ENCODE data around the gene LDLRAD4.

LDLRAD4 gene

DNA sequence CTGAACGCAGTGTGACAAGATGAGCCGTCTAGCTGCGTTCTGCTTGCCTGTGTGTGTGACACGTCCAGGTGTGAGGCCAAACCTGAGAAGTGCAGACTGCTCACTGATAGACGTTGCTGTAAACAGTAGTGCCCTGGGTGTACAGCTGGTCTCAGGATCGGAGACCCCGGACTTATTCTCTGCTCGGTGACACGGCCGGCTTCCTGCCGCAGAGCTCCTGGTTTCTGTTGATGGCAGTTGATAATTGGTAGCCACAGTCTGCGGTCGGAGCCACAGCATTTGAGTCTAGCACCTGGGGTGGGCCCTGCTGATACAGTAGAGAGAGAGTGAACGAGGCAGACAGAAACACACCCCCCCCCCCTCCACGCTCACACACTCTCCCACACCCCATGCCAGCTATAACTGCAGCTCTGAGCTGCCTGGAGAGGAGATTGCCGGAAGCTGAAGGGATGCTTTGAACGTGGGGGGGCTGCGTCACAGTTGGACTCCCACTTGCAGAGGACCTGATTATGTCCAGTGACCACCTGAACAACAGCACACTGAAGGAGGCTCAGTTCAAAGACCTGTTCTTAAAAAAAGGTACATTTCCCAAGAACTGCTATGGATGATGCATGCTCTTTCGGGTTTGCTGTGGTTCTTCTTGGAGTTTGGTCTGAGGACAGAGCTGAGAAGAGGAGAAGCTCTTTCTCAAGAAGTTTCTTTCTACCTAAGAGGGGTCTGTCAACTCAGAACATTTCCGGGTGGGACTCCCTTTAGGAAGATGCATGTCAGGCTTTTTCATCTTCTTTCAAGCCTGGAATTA, 393.8 kb downstream of the LDLRAD4 start:
- DNase-seq: peak; percentile 25

DNA sequence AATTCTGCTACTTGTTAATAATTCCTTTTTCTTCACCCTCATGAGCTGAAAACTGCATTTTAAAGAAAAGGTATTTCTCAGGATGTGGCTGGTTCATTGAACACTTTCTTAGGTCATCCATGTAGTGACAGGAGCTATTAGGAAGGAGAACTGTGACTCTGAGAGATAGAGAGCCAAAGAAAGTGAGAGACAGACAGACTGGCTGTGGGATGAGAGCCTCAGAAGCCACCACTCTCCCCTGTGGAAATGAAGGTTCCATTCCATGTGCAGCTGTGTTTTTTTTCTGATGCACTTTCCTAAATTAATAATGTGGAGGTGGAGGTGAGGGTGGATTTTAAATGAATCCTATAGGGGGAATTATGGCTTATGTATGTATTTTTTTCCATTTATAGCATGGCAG, 394.5 kb downstream of the LDLRAD4 start:
- peak; percentile 22 for DNase-seq

DNA sequence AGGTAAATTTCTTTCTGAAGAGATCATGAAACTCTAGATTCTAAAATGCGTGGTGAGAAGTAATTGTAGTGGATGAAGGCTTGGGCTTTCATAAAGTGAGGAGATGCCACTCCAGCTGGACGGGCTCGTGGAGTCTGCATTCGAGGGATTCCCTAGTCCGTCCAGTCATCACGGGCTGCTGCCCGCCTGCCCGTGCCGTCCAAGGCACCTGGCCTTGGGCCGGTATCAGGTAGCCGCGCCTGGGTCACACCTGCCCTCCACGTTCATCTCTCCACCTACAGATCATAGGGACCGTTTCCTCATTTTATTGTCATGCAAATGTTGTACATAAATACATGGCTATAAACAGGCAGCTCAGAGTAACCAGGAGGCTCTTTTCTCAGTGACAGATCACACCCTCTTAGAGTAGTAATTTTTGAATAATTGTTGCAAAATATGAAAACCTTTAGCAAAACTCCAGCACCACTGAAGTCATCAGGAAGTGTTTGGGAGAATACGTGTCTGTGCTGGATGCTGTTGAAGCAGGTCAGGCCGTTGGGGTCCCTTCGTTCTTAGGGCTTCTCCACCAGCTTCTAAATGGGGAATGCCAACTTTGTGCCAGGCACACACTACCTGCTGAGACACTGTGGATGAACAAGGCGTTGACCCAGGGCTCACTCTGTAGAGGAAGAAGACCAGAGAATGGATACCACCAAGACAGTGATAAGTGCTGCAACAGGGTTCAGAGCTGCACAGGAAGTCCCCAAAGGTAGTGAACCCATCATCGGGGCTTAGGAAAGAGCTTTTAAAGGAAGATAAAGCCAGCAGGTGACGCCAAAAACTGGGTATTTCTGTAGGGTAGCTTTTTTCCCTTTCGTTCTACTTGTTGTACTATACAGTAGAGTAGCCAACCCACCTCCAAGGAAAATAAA, 395.3 kb downstream of the LDLRAD4 start:
- DNase-seq: peak; percentile 20

DNA sequence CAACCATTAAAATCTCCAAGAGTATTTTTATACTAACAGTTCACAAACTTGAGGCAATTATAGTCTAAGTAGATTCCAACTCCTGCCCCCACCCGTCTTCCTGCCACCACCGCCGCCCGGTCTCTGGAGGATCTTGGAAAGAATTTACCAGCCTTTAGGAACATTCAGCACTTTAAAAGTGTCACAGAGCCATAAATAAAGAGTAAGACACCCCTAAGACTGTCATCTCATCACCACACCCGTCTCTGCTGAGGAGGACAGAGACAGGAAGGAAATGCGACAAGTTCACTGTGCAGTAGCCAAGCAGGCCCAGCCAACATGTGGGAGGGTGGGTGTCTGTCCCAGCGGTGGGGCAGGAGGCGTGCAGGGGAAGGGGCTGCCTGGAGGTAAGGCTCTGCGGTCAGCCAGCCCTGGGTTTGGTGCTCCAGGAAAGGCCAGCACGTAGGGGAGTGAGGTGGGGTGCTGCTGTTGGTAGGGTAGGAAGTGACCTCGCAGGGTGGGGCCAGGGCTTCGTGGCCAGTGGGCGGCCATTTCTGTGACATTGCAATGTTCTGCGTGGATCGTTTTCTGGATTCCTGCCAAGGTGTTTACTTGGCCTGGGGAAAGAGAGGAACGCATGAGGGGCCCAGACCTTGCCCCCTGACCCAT, 396.2 kb downstream of the LDLRAD4 start:
- DNase-seq: peak; percentile 58

DNA sequence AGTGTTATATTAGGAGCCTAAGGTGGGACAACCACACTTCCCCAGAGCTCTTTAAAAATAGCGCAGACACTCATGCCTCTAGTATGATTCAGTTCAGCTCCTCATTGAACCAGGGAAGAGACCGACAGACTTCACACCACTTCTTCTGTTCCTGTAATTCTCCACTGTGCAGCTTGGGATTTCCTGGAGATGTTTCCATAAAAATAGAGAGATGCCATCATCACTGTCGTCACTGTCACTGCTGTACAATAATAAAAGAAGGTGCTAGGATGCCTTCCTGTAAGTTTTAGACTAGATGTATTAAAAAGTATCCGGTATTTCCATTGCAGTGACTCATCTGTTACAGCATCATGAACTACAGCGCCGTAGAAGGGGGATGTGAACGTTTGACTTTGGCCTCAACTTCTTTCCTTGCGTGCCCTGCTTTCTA, 396.9 kb downstream of the LDLRAD4 start:
- DNase-seq: peak; percentile 86

DNA sequence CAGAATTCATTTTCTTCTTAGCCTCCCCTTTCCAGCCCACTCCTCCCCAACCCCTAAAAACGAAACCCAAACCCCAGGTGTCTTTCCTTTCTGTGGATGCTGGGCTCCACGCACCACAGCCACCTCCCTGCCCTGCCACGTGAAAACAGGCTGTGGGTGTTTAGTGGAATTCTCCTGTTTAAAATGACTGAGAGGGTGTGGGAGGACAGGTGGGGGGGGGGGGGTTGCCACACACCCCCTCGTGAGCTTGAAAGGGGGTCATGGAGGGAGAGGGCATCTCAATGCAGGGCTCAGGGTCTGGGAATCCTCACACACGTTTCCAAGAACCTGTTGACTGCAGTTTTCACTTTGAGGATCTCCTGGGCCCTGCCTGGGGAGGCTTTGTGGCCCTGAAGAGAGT, 397.5 kb downstream of the LDLRAD4 start:
- DNase-seq: no peak

DNA sequence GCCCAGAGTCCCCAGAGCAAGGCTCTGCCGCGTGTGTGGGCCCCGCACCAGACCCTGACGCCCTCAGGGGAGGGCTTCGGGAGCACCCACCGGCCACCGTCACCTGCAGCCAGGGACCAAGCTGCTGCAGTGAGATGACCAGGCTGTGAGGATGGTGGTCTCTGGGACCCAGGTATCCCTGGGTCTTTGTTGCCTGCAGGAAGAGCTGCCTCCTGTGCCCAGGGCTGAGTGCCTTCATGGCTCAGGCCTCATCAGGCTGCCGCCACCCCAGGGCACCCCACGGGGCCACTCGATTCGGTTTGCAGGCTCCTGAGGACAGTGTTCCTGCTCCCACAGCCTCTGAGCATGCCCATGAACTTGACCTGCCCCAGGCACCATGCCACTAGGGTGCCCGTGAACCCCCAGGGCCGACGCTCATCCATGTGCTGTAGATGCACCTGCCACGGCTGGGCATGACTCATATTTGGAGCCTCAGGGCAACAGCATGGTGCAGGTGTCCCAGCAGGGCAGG, 398.0 kb downstream of the LDLRAD4 start:
- DNase-seq: no peak

DNA sequence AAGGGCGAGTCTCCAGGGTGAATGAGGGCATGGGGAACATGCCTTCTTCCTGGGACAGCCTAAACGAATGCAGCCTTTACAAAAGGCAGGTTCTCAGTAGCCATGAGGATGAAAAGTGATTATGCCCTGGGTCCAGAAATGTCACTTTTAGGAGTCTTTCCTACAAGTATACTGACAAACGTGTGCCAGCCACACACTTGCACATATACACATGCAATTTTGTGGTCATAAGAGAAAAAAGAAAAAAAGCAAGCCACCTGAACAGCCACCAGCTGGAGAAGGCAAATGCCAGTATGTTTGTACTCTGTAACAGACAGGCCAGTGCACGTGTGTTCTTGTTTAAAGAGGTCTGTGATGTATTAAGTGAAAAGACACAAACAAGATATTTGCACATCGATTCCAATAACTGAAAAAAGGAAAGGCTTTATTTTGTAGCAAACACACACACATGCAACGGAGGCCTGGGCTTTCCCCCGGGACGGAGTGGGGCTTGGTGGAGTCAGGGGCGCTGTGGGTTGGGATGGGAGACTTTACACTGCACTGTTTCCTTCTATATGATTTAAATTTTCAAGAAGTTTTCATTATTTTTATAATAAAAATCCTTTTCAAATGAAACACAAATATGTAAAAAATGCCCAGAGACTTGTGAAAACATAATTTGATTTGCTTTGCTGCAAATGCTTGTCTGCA, 399.4 kb downstream of the LDLRAD4 start:
- no peak for DNase-seq

DNA sequence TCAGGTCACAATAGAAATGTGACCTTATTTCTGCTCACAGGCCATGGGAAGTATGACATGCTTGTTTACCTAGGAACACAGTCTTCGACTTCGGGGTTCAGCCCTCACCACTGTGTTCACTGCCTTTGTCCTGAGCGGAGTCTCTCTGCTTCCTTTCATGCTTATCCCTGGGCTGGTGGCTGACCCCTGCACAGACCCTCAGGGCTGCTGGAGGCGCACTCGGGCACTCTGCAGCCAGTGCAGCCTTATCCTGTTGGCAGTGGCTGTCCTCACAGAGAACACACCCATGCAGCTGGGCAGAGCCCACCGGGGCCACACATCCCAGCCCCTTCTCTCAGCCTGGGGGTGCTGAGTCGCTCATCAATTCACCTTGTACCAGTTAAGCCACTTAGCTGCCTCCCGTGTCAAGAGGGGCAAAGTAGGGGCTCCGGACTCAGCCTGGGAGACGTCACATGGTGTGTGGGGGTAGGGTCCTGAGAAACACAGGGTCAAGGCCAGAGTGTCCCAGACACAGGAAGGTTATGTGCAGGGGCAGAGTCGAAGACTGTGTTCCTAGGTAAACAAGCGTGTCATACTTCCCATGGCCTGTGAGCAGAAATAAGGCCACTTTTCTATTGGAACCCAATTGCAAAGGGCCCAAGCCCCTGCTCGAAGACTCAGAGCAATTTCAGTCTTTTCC, 400.3 kb downstream of the LDLRAD4 start:
- DNase-seq: no peak

DNA sequence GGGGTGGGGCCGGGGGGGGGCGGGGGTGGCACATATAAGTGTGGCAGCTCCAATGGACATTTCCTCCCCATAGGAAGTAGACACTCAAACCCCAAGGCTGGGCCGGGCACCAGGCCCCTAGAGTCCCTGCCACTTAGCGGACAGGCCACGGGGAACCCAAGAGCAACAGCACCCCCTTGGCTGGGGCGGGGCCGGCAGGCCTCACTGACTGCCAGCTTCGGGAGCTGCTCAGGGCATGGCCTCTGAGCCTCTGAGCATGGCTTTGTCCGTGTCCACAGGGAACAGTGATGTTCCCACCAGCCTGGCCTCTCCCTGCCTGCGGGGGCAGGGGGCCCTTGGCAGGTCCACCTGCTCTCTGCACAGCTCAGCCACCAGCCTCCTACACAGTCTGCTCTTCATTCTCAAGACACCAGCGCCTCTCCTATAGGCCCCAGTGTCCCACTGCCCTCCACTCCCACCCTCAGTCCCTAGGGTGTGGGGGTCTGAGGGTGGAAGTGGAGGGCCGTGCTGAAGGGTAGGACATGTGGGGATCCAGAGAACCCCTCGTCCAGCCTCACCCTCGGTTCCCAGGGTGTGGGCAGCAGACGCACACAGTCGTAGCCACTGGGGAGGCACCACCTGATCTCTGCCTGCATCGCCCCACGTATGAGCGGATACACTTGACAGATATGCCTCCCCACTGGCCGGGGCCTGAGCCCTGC, 401.1 kb downstream of the LDLRAD4 start:
- DNase-seq: no peak

DNA sequence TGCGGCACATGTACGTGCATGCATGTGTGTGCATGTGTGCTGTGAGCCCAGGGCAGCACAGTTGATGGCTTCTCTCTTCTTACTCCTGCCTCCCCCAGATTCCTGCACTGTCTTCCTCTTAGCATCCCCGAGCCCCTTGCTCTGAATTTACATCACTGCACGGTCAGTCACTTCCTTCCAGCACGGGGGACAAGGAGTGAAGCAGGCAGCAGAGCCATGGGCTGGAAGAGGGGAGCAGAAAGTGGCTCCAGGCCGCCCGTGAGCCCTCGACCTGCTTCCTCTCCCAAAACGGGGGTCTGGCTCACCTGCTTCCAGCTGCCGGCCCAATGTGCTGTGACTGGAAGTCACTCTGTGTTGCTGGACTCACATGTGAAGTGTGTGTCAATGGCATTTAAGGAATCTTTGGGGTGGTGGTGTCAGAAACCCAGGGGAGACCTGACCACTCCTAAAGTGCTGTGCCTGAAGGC, 401.7 kb downstream of the LDLRAD4 start:
- DNase-seq: no peak

DNA sequence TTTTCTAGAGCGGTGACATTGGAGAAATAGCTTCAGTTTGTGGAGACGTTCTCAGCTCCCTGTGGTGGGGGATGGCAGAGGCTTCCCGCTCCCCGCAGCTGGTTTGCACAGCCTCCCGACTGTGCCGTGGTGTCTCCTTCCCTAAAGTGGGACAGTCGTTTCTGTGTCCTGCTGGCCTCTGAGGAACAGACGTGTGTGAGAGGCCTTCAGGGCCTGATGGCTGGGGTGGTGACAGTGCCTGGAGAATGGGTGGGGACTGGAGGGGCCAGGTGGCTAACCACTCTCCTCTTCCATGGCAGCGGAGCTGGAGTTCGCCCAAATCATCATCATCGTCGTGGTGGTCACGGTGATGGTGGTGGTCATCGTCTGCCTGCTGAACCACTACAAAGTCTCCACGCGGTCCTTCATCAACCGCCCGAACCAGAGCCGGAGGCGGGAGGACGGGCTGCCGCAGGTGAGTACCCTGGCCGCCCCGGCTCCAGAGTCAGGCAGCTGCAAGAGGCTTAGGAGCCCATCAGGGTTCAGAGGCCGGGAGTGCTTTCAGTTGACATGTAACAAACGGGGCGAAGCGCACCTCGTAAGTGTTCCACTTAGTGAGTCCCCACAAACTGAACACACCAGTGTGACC, 402.4 kb downstream of the LDLRAD4 start:
- DNase-seq: no peak

DNA sequence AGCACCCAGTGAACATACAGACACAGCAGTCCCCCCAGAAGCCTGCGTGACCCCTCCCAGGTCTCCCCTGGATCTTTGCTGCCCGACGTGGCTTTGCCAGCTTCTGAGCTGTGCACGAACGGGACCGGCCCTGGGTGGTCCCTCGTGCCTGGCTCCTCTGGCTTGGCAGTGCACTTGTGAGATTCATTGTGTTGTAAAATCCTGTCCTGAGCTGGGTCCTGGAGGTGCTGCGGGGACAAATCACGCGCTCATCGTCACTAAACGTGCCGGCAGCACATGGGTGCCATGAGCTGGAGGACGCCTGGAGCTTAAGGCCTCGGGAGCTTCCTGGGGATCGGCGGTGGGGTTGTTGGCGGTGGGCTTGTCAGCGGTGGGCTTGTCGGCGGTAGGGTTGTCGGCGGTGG, 402.9 kb downstream of the LDLRAD4 start:
- no peak for DNase-seq

DNA sequence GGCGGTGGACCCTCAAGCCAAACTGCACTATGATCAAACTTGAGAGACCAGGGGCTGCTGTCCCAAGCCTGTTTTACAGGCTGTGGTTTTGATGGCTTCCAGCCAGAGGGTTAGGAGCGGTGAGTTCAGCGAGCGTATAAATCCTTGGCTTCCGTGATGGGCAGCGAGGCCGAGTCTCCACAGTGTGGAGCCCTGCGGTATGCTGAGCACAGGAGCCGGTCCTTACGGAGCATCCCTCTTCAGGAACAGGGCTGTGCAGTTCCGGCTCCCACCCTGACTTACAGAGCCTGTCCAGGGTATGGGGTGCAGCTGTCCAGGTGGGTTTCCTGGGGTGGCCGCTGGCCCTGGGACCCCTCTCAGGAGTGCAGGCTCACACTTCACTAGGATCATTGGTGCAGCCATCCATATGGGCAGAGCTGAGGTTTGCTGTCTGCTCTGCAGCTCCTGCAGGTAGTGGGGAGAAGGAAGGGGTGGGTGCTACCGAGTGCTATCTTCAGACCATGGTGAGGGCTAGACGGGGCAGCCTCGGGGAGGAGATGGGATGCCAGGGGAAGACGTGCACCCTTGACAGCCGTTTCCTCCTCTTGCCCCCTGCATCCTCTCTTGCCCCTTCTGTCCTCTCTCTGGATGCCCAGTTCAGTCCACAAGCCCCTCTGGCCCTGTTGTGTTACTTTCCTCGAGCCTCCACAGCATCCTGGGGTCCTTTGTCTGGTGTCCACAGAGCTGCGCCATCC, 403.5 kb downstream of the LDLRAD4 start:
- DNase-seq: no peak

DNA sequence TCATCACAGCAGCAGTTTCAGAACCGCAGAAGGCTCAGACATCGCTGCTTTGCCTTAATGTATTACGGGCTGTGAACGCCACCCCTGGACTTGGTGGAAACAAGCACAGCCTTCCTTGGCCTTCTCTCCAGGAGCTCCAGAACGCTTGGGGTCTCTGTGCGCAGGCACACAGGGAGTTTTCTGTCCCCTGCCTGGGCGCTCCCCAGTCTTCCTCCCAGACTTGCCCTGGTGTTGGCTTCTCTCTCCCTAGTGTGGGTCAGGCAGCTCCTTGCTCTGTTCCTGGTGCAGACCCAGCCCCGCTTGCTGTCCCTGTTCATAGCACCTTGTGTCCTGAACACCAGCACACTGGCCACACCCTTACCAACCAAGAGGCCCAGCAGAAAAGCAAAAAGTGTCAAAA, 404.2 kb downstream of the LDLRAD4 start:
- no peak for DNase-seq

DNA sequence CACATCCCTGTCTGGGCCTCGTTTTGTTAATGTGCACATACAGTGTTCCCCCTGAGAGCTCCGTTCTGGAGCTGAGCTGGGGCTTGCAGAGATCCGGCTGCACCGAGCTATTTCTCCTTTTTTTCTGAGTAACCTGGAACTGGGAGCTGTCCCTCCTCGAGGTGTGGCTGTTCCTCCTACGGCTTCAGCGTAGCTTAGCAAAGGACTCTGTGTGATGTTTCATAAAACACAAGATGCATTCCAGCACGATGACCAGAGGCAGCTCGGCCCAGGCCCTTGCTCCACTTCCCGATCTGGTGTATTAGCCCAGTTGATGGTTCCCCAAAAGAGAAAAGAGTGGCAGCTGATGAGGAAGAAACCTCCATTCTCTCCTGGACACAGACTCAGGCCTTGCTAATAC, 404.8 kb downstream of the LDLRAD4 start:
- peak; percentile 58 for DNase-seq

DNA sequence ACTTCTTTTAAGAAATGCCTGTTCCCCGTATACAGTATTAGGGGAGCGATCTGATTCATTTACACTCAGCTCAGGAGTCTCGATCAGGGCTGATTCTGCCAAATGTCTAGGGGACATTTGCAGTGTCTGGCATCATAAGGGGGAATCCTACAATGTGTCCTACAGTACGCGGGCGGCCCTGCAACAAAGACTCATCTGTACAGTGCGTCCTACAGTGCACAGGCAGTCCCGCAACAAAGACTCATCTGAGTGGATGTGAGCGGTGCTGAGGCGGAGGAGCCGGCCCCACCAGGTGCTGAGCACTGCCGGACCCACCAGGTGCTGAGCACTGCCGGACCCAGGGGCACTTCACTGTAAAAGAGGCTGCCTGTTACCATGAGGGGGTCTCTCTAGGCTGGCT, 405.3 kb downstream of the LDLRAD4 start:
- no peak for DNase-seq

DNA sequence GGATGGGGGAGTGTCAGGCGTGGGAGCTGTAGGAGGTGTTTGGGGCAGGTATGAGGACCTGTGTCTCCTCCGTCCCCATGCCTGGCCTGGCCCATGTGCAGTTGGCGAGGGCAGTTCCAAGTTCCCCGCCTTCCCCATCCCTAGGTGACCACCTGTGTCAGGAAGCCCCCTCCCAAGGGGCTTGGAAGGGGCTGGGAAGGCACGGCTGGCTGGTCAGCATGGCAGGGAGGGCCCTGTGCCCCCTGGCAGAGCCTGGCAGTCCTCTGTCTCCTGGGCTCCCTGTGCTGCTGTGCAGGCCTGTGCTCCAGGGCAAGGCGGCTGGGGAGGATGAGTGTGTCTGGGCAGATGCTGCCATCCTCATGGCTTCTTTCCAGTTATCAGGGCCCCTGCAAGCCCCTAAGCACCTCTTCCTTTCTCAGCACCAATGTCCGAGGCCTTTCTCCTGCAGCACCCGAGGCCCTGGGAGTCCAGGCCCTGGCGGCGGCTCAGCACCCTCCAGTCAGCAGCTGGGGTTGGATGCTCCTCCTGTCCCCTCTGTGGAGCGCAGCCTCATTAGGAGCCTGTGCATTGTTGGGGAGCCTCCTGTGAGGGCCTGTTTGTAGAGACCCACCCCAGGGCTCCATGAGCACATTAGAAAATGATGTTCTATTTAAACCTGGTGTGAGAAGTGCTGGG, 406.1 kb downstream of the LDLRAD4 start:
- DNase-seq: no peak

DNA sequence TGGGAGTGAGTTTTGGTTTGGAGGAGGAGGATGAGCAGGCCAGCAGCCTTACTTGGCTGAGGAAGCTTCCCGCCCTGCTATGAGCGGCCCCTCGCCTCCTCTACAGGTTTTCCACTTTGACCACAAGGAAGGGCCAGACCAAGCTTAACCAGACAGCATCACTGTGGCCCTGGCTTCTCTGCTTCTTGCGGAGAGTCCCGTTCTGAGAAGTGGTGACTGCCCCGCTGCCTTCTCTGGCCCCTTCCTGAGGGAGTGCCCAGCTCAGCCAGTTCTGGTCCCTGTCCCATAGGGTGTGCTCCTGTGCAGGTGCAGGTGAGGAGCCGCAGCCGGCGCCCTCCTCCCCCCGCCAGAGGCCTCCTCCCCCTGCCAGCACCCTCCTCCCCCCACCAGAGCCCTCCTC, 406.8 kb downstream of the LDLRAD4 start:
- DNase-seq: no peak
